HK-2 (cell line): ENCODE data around the gene CCBE1.

Source experiments
- DNase-seq: peaks from one replicate; pipeline ENCODE4 v3.0.0-alpha.2; 2018; ENCODE audit not compliant: unreplicated experiment

Gene CCBE1

DNA sequence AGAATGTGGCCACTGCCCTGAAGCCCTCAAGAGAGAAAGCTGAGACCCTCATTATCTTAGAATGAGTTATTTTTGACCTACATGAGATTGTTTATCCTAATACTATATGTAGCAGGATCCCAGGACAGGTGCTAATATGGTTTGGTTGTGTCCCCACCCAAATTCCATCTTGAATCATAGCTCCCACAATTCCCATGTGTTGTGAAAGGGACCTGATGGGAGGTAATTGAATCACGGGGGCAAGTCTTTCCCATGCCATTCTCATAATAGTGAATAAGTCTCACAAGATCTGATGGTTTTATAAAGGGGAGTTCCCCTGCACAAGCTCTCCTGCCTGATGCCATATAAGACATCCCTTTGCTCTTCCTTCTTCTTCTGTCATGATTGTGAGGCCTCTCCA, 76.8 kb downstream of the CCBE1 start:
- DNase-seq: no peak

GRCh38 chr18:59619816-59620215, 77.4 kb downstream of the CCBE1 start:
- DNase-seq: no peak

DNA sequence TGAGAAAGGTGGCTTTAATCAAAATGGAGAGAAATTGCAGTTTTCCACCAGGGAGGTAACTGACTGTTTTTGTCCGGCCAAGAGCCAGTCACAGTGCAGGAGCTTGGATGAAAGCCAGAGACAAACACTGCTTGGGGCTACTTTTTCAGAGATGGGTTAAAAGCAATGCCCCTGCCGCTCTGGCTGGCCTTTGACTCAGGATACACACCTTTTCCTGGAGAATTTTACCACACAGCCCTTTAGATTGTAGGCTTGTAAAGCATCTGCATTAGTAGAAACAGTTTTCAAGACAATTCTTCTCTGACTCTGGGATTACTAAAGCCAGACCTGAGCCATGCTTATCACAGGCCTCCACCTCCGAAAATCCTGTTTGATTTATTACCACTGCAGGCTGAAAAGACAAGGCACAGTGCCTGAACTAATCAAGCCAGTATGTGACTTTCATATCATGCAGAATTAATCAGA, 79.7 kb downstream of the CCBE1 start:
- no peak for DNase-seq

DNA sequence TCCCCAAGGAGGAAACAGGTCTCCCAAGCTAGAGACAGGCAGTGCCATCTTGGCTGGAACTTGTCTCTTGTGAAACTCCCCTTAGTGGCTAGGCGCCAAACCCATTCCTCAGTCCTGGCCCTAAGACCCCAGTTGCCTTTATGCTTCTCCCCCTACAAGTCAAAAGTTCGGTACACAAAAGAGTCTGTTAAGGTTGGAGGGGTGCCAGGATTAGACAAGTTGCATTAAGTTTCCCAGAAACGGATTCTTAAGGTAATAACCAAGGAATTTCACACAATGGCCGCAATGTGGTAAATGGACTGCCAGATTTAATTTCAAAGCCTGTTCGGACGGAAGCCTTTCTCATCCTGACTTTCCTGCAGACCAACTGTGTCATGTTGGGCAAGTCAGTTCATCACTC, 80.7 kb downstream of the CCBE1 start:
- no peak for DNase-seq

- DNase-seq: no peak
Observed at GRCh38 chr18:59613903-59614302, 83.3 kb downstream of the CCBE1 start.

DNA sequence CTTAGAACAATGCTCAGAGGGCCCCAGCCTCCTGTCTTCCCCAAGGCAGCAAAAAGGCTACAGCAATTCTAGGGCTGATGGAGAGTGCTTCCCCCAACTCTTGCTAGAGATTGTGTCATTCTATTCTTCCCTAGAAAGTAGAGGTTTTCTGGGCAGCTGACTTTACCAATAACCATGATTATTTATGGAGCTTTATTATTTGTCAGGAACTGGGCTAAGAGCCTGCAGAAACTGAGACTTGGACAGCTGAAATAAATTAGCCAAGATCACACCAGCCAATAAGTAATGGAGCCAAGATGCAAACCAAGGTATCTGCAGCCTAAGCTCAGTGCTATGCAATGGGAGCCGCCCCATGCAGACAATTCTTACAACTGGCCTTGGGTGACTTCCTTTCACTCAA, 84.8 kb downstream of the CCBE1 start:
- DNase-seq: no peak

- no peak for DNase-seq
Observed at GRCh38 chr18:59610546-59611140, 86.6 kb downstream of the CCBE1 start.

DNA sequence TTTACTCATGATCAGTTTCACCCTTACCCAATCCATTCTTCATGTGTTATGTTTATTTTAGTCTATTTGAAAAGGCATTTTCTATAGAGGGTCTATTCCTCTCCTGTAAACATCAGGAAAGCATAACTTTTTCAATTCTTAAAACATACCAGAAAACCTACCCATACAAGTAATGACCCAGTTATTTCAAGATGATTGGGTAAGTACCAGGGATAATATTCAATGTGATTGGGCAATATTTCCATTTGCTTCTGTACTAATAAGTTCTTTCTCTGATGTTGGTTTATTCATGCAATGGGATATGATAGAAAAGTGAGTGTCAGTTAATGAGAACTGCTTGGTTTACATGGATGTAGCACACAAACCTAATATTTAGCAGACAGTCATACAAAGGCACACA, 87.6 kb downstream of the CCBE1 start:
- no peak for DNase-seq

GRCh38 chr18:59607471-59607870, 89.8 kb downstream of the CCBE1 start:
- no peak for DNase-seq

- no peak for DNase-seq
Observed at GRCh38 chr18:59607078-59607379, 90.2 kb downstream of the CCBE1 start.

DNA sequence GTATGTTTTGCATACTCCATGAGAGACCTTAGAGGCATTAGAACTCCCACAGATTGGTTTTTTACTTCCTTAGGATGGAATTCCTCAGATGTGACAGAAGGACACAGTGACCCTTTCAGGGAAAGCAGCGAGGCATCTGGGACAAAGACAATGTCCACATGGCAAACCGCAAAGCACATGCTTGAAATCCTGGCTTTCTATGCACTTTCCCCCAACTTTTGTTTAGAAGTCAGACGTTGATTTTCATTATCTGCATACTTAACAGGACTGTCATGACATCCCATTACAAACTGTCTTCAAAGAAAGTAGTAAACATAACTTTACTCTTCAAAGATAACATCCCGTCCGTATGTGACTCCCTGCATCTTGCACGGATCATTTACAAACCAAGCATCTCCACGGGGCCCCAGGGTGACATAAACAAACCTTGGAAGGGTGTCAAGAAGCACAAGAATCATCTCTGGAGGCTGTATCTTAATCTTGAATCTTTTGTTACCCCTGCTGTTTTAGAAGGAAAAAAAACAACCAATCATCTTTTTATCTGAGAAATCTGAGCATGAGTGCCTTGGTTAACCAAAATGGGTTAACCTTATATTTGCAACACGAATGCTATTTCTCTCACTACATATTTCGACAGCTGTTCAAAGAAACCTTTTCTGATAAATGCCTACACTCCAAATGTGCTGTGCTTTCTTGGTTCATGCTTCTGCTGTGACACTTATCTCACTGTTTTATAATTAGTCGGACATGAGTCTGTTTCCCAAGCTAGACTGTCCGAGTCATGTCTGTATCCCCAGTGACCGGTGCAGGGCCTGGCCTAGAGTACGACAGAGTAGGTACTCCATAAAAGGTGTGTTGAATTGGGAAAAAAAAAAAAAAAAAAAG, 90.8 kb downstream of the CCBE1 start:
- DNase-seq: no peak

DNA sequence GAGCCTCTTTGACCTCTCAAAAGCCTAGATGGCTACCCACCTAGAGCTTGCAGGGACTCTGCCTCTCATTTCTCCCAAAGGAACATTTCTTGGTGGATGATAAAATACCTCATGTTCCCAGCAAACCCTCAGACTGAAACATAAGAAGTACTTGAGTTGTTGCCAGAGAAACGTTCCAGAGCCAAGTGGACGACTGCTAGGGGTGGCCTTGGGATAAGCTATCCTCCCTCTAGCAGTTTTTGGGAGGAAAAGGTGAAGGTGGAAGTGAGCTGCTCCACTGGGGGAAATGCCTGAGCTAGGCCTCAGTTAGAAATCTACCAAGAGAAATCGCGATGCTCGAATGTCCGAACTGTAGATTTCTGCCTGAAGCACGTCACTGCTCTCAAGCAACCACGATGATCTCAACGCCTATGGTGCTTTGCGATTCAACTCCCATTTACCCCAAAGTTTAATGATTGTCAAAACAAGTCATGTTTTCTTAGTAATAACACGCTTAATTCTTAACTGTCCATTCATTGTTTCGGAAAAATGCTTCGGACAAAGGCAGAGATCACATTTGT, 91.5 kb downstream of the CCBE1 start:
- no peak for DNase-seq

DNA sequence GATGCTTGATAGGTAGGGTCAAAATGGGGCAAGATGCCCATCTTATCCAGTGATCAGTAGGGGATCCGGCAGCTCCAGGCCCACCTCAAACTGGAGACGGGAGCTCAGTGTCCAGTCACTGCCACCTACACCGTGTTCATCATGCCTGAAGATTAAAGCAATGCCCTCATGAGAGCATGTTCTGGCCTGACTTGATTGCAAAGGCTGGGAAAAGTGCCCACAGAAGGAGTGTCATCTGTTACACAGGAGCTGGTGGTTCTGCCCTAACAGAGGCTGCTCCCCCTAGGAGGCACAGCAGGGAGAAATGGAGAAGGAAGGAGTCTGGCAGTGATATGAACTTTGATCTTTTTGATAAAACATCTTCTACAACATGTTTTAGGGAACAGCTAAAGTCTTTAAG, 92.3 kb downstream of the CCBE1 start:
- no peak for DNase-seq

DNA sequence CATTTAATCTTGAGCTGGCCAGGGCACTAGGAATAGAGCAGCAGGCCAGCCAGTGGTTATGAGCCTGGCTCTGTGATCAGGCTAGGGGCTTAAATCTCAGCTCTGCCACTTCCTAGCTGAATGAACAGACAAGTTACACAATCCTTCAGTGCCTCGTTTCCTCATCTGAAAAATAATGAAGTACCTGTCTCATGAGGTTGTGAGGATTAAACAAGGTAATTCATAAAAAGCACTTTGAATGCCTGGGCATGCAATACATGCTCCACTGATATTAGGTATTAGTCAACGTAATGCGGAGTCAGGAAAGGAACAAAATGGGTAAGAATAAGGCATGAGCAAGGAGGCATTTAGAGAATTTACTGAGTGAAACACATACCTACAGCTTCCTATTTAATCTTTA, 100.2 kb downstream of the CCBE1 start:
- DNase-seq: no peak

DNA sequence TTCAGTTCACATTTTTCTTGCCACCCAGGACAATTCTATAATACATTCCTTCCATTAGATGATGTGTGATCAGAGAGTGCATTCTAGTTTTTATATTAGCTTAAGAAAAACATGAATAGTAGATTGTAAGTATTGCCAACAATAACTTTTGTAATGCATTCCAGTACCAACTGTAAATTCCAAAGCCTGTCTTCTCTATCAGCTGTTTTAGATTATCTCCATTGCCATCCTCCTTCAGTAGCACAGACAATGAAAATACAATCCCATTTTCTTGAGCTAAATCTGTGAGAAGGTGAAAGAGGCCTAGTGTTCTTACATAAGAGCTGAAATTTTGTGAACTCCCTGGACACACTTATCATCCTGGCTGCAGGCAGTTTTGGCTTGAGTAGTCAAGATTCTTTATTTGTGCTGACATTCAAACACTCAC, 103.9 kb downstream of the CCBE1 start:
- no peak for DNase-seq

DNA sequence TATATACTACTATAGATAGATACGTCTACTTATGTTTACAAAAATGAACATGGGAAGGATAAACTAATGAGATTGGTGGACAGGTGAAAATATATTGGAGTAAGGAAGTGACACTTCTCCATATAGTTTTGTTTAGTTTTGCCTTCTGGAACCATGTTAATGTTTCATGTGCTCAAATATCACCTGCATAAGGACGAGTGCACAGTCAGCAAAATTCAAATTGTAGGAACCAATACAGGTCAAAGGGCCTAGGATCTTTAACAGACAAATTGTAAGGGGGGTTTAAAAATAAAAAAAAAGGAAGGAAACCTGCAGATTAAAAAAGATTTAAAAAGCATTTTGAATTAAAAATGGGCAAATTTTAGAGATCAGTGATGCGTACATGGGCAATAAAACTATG, 104.6 kb downstream of the CCBE1 start:
- DNase-seq: no peak

DNA sequence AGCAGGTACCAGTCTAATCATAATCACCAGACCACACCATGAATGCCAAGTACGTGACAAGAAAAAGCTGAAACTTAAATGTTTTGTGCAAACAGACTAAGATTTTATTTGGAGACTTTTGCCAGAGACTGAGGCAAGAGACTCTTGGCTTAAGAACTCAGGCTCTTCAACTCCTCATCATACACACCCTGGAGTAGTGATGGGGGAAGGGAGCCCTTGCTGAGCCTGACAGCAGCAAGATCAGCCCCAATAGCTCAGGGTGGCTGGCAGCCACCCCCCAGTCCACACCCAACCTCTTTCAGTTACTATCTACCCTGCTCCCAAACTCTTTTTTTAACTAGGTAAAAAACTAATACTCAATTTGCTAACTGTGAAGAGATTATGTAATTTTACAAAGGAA, 114.8 kb downstream of the CCBE1 start:
- DNase-seq: no peak

DNA sequence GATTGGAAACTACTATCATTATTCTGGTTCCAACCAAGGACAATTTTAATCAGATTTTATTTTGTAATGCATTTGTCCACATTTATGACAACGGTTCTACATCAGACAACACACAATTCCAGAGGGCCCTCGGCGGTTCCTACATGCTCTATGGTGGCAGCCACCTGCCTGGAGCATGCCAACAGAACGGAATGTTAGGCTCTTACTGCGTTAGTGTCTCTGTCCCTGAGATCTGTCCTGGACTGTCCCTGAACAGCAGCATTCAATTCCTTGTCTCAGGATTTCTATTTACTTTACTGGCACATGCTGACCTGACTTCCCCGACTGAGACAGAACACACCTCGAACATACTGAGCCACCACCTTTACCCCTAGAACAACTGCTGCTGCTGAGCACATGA, 117.7 kb downstream of the CCBE1 start:
- DNase-seq: no peak

- DNase-seq: no peak
Observed at GRCh38 chr18:59577386-59577655, 119.9 kb downstream of the CCBE1 start.

DNA sequence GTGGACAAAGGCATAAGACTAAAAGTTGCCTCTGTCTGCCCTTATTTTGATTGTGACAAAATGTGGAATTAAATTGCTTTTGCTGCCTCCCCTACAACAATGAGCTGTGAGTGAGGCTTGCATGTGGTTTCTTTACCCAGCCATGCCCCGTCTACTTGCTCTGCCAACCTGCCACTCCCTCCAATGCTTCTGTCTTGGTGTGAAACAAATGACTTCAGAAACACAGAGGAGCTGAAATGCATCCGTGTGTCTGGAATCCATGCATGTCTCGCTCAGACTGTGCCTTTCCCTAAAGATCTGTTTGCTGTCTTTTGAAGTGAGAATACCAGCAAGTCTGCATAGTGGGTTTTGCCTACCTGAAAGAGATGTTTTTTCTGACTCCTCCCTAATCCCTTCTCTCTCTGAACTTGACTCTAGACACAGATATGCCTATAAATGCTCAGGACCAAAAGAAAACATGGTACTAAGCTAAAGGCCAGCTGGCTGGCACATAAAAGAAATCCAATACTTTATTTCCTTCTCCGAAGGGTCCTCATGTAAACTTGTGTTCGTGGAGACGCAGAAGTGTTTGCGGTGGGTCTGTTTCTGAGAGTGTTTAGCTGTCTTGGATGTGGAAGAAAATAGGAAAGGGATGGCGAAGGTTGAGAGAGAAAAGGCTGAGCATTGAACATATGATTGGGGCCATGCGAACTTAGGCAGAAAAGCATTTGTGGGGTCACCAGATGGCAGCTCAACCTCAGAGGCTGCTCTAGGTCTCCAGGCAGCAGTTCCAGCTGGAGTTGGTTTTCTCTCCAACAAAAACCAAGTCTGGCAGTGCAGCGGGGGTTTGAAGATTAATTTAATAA, 120.5 kb downstream of the CCBE1 start:
- DNase-seq: no peak

DNA sequence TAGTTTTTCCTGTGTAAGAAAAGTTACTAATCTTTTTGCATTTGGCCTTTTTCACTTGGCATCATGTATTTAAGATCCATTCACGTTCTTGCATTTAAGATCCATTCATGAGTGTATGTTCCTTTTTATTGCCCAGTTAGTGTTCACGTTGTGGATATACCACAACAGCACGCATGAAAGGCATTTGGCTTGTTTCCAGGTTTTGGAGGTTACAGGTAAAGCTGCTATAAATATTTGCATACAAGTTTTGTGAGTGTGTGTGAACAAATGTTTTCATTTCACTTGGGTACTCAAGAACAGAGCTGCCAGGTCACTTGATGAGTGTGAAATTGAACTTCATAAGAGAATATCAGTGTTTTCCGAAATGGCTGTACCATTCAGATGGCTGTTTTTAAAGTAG, 121.2 kb downstream of the CCBE1 start:
- DNase-seq: no peak

DNA sequence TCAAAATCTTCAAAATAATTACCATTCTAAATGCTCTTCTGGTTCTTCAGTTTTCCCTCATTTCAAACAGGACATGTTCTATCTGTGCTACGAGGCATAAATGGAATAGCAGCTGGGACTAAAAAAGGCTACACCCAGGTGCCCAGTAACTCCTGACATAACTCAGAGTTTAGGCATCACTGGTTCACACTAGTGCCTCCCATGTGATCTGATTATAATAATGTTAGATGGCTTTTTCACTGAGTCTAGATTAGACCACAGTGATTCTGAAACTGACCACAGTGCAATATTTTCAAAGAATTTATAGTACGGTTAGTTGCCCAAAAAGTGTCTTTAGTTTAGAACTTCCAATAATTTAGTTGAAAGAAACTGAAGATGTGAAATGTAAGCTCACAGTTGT, 123.3 kb downstream of the CCBE1 start:
- DNase-seq: no peak

GRCh38 chr18:59571902-59572301, 125.3 kb downstream of the CCBE1 start:
- DNase-seq: no peak
